Activated CD8-positive, alpha-beta memory T cell treated with anti-CD3 and anti-CD28 coated beads, Interleukin-2, amount 10 ng/mL, durations not matched to agents 7 days and 5 days (primary cell): ENCODE measurements around the gene PYGB. TPM values are rescaled to one million over a fixed set of nuclear protein-coding genes. Genes with fewer than 3 reads are reported as not detected.

ENCODE experiments used
- ATAC-seq: fragments of 150-1000 bp; cut with Tn5 transposase; one replicate; pipeline ENCODE4 v1.10.0; 2021; ENCODE audit warnings: moderate library complexity
- CTCF ChIA-PET: fragments of 350-600 bp; sonication (Branson Sonifier 250); formaldehyde crosslinking; loops from one replicate; lab custom pipeline; 2021; ENCODE audit warnings: antibody characterized with exemption; lab: Charles Lee
- DNase-seq: peaks from one replicate; pipeline ENCODE4 v3.0.0-alpha.2; 2020
- H3K27ac Mint-ChIP-seq: one replicate; pipeline ENCODE4 v1.8.0; 2021; ENCODE audit warnings: mild to moderate bottlenecking, mixed read lengths
- H3K27me3 Mint-ChIP-seq: one replicate; pipeline ENCODE4 v1.8.0; 2021; ENCODE audit warnings: mixed read lengths
- H3K36me3 Mint-ChIP-seq: one replicate; pipeline ENCODE4 v1.8.0; 2021; ENCODE audit warnings: mild to moderate bottlenecking, mixed read lengths
- H3K4me1 Mint-ChIP-seq: one replicate; pipeline ENCODE4 v1.8.0; 2021; ENCODE audit warnings: mixed read lengths
- H3K4me3 Mint-ChIP-seq: one replicate; pipeline ENCODE4 v1.8.0; 2021; ENCODE audit warnings: mild to moderate bottlenecking, moderate library complexity, mixed read lengths
- H3K9me3 Mint-ChIP-seq: one replicate; pipeline ENCODE4 v1.8.0; 2022; ENCODE audit warnings: low read depth, mixed read lengths
- total RNA-seq, 2 experiments: library from RNA; stranded (reverse); gene quantifications; one replicate each; pipeline ENCODE4 v1.2.3, GENCODE V29; 2021

Gene PYGB
- total RNA-seq, 2 experiments from 2014 or later = 28.4 to 36.8 TPM

DNA sequence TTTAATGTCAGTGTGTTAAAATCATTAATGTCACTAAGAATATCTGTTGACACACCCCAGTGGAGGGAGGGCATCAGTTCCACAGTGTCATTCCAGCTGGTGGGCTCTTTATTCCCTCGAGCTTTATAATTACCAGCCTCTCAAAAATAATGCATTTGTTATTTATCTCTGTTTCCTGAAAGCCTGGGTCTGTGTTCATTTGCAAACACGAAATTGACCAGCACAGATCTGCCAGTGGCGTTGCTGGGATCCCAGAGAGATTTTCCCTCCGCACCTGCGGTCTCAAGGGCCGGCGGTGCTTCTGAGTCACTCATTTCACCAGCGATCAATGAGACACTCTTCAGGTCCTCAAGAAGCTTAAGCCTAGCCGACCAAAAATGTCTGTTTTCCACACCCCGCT, 5.7 kb upstream of the PYGB start:
- H3K27me3 Mint-ChIP-seq = peaks cover 11% of the 10 kb centered on the region
- ATAC-seq (no peak), DNase-seq (no peak)
- H3K4me1 Mint-ChIP-seq = peaks cover 28% of the 10 kb centered on the region
- CTCF ChIA-PET = no interaction called here
- no peaks in the 10 kb centered on the region for H3K9me3 Mint-ChIP-seq
- no peak overlapping the region for H3K4me3 Mint-ChIP-seq
- H3K27ac Mint-ChIP-seq = no peak overlapping the region
- H3K36me3 Mint-ChIP-seq = no peaks in the 10 kb centered on the region

DNA sequence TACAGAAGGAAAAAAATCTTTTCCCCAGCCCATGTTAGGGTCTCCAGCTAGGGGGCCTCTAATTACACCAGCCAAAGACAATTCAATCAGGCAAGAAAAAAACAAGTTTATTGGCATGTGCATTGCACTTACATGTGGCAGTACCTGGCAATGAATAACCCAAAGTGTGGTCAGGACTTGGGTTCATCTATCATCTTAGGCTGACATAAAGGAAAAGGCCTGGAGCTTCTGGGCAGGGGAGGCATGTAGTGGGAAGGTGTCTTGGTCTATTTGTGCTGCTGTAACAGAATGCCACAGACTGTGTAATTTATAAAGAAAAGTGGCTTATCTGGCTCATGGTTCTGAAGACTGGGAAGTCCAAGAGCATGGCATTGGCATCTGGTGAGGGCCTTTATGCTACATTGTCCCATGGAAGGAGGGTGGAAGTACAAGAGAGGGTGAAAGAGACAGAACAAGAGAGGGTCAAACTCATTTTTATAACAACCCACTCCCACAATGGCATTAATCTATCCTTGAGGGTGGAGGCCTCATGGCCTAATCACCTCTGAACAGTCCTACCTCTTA, 4.4 kb upstream of the PYGB start:
- CTCF ChIA-PET = no interaction called here
- peaks cover 11% of the 10 kb centered on the region for H3K27me3 Mint-ChIP-seq
- no peaks in the 10 kb centered on the region for H3K36me3 Mint-ChIP-seq
- DNase-seq (no peak), ATAC-seq (no peak)
- no peaks in the 10 kb centered on the region for H3K9me3 Mint-ChIP-seq
- no peak overlapping the region for H3K27ac Mint-ChIP-seq
- no peak overlapping the region for H3K4me3 Mint-ChIP-seq
- peaks cover 17% of the 10 kb centered on the region for H3K4me1 Mint-ChIP-seq

DNA sequence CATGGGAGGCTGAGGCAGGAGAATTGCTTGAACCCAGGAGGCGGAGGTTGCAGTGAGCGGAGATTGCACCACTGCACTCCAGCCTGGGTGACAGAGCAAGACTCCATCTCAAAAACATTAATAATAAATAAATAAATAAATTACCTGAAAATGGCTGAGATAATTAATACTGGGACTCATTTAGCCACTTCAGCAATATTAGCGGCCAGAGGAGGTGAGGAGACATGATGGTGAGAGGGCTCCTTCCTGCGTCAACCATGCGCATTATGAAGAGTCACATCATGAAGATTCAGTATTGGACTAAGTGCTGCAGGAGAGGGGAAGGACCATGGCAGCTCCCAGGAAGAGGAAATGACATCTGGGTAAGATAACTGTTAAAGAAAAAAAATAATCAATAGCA, 2.9 kb upstream of the PYGB start:
- CTCF ChIA-PET = no interaction called here
- Mint-ChIP-seq H3K27ac (no peak overlapping the region), H3K4me3 (no peak overlapping the region), H3K36me3 (no peaks in the 10 kb centered on the region), H3K4me1 (peaks cover 23% of the 10 kb centered on the region), H3K27me3 (peaks cover 11% of the 10 kb centered on the region), H3K9me3 (no peaks in the 10 kb centered on the region)
- no peak for ATAC-seq
- peak; percentile 2 for DNase-seq

DNA sequence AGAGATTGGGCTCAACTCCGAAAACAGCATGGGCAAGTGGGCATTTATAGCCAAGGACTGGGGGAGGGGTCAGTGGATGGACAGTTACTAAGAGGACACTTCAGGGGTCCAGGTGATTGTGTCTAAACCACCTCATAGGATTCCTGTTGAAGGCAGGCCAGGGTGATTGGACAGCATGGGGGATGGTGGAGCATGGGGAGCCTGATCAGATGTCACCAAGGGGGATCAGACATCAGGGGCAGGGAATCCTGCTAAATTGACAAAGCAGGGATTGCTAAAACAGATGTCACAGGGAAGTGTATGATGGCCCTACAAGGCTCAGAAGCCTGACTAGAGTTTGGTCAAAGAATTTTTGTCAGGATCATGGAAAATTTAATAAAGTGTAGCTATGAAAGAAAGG, 2.4 kb upstream of the PYGB start:
- ATAC-seq (no peak), DNase-seq (peak; percentile 36)
- Mint-ChIP-seq H3K9me3 (no peaks in the 10 kb centered on the region), H3K27ac (no peak overlapping the region), H3K4me1 (peaks cover 27% of the 10 kb centered on the region), H3K4me3 (no peak overlapping the region), H3K27me3 (peaks cover 11% of the 10 kb centered on the region), H3K36me3 (no peaks in the 10 kb centered on the region)
- CTCF ChIA-PET = no interaction called here

DNA sequence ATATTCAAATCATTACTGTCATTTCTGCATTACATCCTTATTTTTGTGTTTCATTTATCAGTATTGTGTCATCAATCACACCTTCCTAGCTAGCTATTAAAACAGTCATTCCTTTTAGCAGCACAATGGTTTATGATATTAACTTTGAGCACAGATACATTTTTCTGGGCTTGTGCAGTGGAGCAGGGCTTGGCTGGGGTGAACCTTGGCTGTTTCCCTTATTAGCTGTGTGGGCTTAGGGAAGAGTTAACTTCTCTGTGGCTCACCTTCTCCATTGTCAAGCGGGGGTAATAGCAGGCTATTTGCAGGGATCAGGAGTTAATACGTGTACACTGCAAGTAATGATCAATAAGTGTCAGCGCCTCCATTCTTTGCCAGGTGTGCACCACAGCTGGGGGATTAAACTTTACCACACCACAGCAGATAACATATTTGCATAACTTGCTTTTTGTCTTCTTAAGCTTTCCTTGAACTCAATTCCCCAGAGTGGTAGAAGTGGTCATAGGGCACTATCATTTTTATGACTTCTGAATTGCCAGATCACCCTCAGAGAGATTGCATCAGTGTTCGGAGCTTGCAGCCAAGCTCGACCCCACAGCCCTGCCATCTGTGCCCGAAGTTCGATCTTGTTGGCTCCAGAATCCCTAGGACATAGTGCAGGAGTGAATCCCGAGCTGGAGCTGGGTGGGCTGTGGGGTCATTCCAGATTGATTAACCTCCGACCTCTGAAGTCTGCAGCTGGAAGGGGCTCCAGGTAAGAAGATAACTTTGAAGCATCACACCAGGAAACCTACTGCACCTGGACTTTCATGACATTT, 1.5 kb upstream of the PYGB start:
- no peaks in the 10 kb centered on the region for H3K36me3 Mint-ChIP-seq
- ATAC-seq (no peak), DNase-seq (peak; percentile 36)
- H3K9me3 Mint-ChIP-seq = no peaks in the 10 kb centered on the region
- H3K4me1 Mint-ChIP-seq = peaks cover 32% of the 10 kb centered on the region
- peak overlapping the region; percentile 90 for H3K4me3 Mint-ChIP-seq
- peaks cover 11% of the 10 kb centered on the region for H3K27me3 Mint-ChIP-seq
- CTCF ChIA-PET = interaction anchor here (0.6 to 2.0 kb wide), 7 partner anchors 11 to 252 kb away, joined by 3 to 5 read pairs (median 3); no protein-coding TSS in a partner anchor
- H3K27ac Mint-ChIP-seq = no peak overlapping the region

DNA sequence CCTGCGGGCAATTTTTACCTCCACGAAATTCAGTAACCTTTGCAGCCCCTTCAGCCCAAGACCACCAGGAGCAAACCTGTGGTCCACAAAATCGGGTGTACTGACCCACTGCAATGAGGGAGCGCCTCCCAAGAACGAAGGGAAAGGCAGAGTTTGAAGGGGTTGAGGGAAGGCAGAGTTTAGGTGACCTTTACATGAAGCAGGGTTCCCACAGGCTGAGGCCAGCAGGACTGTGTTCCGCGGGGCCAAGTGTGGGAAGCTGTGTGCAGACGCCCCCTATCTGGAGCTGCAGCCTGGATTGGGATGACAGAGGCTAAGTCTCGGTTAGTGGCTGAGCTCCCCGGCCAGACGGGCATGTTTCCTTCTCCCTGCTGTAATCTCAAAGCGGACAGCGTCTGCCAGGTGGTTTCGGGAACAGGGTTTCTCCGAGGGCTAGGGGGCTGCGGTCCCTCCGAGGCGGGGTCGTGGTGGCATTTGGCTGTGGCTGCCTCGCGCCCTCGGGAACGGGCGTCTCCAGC, 826 bp upstream of the PYGB start:
- no peaks in the 10 kb centered on the region for H3K36me3 Mint-ChIP-seq
- H3K27ac Mint-ChIP-seq = no peak overlapping the region
- CTCF ChIA-PET = interaction anchor here (0.9 to 2.0 kb wide), 10 partner anchors 12 to 253 kb away, joined by 3 to 5 read pairs (median 3); partner anchors contain the start of gene ENTPD6
- H3K27me3 Mint-ChIP-seq = peaks cover 11% of the 10 kb centered on the region
- no peak for ATAC-seq
- peaks cover 35% of the 10 kb centered on the region for H3K4me1 Mint-ChIP-seq
- DNase-seq = no peak
- H3K4me3 Mint-ChIP-seq = peak overlapping the region; percentile 90
- no peaks in the 10 kb centered on the region for H3K9me3 Mint-ChIP-seq

DNA sequence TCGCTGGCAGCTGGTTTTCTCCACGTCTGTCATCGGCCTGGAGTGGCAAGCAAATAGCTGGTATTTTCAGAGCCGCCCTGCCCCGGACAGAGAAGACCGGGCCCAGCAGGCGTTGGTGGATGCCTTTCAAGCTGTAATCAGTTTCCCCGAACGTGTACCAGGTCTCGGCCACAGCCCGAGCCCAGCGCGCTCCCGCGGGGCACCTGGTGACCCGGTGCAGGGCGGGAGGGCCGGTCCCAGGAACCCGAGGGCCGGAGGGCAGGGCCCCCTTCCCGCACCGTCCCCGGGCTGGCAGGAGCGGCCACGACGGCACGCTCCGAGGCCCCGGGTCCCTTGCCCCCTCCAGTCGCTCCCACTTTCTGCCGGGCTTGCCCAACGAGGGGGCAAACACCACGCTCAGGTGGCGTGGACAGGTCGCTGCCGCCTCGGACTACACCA, 348 bp upstream of the PYGB start:
- H3K9me3 Mint-ChIP-seq = no peaks in the 10 kb centered on the region
- peak overlapping the region; percentile 90 for H3K4me3 Mint-ChIP-seq
- DNase-seq (no peak), ATAC-seq (peak; percentile 57)
- peaks cover 8% of the 10 kb centered on the region for H3K27me3 Mint-ChIP-seq
- CTCF ChIA-PET = interaction anchor here (0.8 to 2.0 kb wide), 11 partner anchors 13 to 253 kb away, joined by 3 to 7 read pairs (median 3); partner anchors contain the start of gene ENTPD6
- peaks cover 37% of the 10 kb centered on the region for H3K4me1 Mint-ChIP-seq
- peak overlapping the region; percentile 47 for H3K27ac Mint-ChIP-seq
- no peaks in the 10 kb centered on the region for H3K36me3 Mint-ChIP-seq

DNA sequence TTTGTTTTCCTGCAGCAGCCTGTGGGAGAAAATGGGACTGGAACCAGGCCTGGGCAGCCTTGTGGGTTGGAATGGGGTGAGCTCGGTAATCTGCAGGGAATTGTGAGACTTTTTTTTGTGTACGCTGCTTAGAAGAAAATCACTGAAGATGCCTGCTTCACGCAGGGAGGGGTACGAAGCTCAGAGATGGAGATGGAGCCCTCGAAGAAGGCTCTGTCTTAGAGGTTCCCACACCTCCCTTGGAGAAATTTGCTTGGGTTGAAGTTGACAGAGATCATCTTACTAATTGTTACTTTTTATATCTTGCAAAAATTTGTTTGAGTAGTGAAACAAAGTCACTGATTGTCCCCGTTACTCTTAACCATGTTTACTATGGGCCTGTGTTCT, 894 bp downstream of the PYGB start:
- DNase-seq = no peak

DNA sequence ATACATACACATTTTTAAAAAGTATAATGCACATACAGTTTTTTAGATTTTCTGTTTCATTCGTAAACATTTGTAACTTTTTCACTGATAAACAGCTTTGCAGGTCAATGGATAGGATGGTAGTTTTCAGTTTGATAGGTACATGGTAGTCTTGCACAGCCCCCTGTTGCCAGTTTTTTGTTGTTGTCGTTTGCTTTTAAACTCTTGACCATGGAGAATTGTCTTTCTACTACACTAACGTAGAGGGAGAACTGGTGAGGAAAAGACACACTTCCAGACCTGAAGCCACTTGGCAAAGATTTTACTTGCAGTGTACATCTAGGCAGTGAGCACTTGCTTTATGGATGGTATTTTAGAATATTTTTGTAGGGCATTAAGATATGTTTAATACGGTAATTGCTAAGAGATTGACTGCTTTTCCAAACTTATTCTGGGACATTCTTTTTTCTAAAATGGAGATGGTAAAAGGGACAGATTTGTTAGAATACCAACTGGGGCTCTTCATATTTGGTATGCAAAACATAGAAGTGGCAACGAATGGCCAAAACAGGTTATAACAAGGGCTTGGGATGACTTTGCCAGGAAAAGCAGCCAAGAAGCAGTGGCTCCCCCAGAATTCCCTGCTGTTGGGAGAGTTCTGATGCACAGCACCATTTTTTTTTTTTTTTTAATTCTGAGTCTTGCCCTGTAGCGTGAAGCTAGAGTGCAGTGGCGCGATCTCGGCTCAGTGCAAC, 1.5 kb downstream of the PYGB start:
- peaks cover 37% of the 10 kb centered on the region for H3K4me1 Mint-ChIP-seq
- CTCF ChIA-PET = interaction anchor here (2.0 kb wide), 1 partner anchor 255 kb away, joined by 5 read pairs; no protein-coding TSS in a partner anchor
- ATAC-seq (no peak), DNase-seq (no peak)
- H3K4me3 Mint-ChIP-seq = peak overlapping the region; percentile 86
- H3K36me3 Mint-ChIP-seq = no peaks in the 10 kb centered on the region
- H3K9me3 Mint-ChIP-seq = no peaks in the 10 kb centered on the region
- H3K27me3 Mint-ChIP-seq = peaks cover 7% of the 10 kb centered on the region
- no peak overlapping the region for H3K27ac Mint-ChIP-seq

More for the DNA sequence above, 894 bp downstream of the PYGB start:
- CTCF ChIA-PET = interaction anchor here (1.2 to 2.0 kb wide), 2 partner anchors 150 to 255 kb away, joined by 5 to 7 read pairs; no protein-coding TSS in a partner anchor
- no peaks in the 10 kb centered on the region for H3K9me3 Mint-ChIP-seq
- no peak for ATAC-seq
- H3K4me3 Mint-ChIP-seq = peak overlapping the region; percentile 86
- H3K27me3 Mint-ChIP-seq = peaks cover 7% of the 10 kb centered on the region
- peak overlapping the region; percentile 67 for H3K27ac Mint-ChIP-seq
- H3K4me1 Mint-ChIP-seq = peaks cover 37% of the 10 kb centered on the region
- H3K36me3 Mint-ChIP-seq = no peaks in the 10 kb centered on the region

DNA sequence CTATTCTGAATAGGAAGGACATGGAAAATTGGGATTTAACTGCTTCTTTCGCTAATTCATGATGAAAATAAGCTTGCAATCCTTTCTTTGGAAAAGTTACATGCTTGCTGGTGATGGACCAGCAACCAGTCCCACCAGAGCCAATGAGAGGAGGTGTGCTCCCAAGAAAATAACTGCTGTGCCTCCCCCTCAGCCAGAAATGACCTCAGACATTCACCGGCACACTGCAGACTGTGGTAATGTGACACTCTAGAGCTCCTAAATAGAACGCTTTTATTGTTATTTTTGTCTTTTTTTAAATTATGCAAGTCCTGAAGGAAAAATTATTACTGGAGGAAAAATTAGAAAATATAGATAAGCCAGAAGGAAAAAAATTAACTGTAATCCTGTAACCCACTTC, 2.6 kb downstream of the PYGB start:
- CTCF ChIA-PET = no interaction called here
- Mint-ChIP-seq H3K27ac (no peak overlapping the region), H3K27me3 (peaks cover 7% of the 10 kb centered on the region), H3K36me3 (no peaks in the 10 kb centered on the region), H3K4me1 (peaks cover 37% of the 10 kb centered on the region), H3K9me3 (no peaks in the 10 kb centered on the region), H3K4me3 (no peak overlapping the region)
- no peak for DNase-seq
- ATAC-seq = no peak

DNA sequence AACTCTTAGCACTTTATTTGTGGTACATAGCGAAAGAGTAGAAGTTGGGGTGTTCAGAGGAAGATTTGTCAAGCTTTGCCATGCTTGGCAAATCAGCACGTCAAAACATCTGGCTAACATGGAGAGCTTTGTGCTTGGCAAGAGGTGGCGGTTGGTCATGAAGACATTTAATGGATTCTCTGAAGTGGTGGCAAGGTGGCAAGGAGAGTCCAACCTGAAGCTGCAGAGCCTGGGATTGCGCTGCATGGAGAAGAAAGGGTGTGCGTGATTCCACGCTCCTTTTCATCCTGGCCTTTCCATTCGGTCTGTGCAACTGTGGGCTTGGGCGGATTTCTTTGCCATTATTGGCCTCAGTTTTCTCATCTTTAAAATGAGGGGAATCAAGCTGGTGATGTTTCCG, 3.1 kb downstream of the PYGB start:
- H3K36me3 Mint-ChIP-seq = no peaks in the 10 kb centered on the region
- ATAC-seq = no peak
- H3K9me3 Mint-ChIP-seq = no peaks in the 10 kb centered on the region
- H3K4me3 Mint-ChIP-seq = no peak overlapping the region
- no peak overlapping the region for H3K27ac Mint-ChIP-seq
- peaks cover 7% of the 10 kb centered on the region for H3K27me3 Mint-ChIP-seq
- peaks cover 37% of the 10 kb centered on the region for H3K4me1 Mint-ChIP-seq
- CTCF ChIA-PET = interaction anchor here (1.1 kb wide), 1 partner anchor 31 kb away, joined by 3 read pairs; no protein-coding TSS in a partner anchor
- no peak for DNase-seq

DNA sequence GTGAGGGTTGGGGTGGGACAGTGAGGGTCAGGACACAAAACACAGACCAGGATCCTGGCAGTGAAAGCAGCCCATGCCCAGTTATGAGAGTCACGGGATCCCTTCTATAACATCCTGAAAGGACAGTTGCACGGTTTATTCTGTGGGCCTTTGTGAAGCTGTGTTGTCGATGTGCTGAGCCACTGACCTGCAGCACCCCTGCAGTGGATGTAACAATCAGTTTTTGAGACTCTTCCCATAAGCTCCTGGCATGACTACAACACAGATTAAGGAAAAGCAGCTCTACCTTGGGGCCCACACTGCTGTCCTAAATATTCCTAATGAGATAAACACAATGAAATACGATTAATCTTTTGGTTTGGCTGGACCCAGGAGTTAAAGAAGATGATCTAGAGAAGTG, 3.7 kb downstream of the PYGB start:
- Mint-ChIP-seq H3K27me3 (peaks cover 6% of the 10 kb centered on the region), H3K36me3 (no peaks in the 10 kb centered on the region), H3K27ac (no peak overlapping the region), H3K9me3 (no peaks in the 10 kb centered on the region), H3K4me3 (no peak overlapping the region), H3K4me1 (peaks cover 34% of the 10 kb centered on the region)
- no peak for ATAC-seq
- CTCF ChIA-PET = interaction anchor here (1.1 kb wide), 1 partner anchor 31 kb away, joined by 3 read pairs; no protein-coding TSS in a partner anchor
- DNase-seq = no peak

DNA sequence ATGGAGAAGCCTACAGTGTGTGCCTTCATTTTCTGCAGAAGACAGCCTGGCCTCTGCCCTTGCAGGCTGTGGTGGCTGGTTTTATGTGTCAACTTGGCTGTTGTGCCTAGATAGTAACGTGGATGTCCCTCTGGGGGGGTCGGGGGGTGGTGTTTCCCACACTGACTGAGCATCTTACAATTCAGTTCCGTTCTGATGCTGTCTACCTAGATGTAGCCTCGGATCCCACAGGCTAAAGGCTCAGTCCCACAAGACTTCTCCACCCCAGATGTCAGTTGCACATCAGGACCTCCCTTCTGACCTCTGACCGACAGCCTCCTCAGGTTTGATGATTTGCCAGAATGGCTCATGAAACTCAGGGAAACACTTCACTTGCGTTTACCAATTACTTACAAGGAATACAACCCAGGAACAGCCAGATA, 4.4 kb downstream of the PYGB start:
- Mint-ChIP-seq H3K9me3 (no peaks in the 10 kb centered on the region), H3K4me1 (peaks cover 27% of the 10 kb centered on the region), H3K27me3 (no peaks in the 10 kb centered on the region), H3K4me3 (no peak overlapping the region), H3K27ac (no peak overlapping the region), H3K36me3 (no peaks in the 10 kb centered on the region)
- CTCF ChIA-PET = interaction anchor here (1.1 kb wide), 1 partner anchor 32 kb away, joined by 3 read pairs; no protein-coding TSS in a partner anchor
- DNase-seq (no peak), ATAC-seq (no peak)
